ENCODE results near the gene TXLNG. TPM values are rescaled to one million over a fixed set of nuclear protein-coding genes. Genes with fewer than 3 reads are reported as not detected.
A peak's percentile ranks its signal among the peaks of the same experiment; 100 is the strongest.
"Not testable (repeated sequence)": the region's sequence is repeated elsewhere in the genome, so short reads cannot be mapped to it uniquely, and the experiment has no call there.

The TXLNG gene
- total RNA-seq, 1 donor, result 13.9 TPM

DNA sequence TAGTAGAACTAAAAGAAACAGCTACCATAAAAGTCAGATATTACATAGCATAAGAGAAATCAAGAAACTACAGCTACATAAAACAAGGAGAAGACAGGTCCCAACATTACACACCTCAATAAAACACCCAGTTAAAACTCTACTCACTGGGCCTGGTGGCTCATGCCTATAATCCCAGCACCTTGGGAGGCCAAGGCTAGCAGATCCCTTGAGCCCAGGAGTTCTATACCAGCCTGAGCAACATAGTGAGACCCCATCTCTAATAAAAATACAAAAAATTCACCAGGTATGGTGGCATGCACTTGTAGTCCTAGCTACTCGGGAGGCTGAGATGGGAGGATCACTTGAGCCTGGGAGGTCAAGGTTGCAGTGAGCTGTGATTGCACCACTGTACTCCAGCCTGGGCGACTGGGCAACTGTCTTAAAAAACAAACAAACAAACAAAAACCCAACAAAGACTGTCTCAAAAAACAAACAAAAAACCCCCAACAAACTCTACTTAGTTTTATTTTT is 15.2 kb upstream of the TXLNG start:
- no peak for DNase-seq (ENCODE audit: low read depth)
- TF ChIP-seq CTCF (IDR thresholded peaks at IDR 0.05; ENCODE audit: insufficient read depth, low read length), result no peak

DNA sequence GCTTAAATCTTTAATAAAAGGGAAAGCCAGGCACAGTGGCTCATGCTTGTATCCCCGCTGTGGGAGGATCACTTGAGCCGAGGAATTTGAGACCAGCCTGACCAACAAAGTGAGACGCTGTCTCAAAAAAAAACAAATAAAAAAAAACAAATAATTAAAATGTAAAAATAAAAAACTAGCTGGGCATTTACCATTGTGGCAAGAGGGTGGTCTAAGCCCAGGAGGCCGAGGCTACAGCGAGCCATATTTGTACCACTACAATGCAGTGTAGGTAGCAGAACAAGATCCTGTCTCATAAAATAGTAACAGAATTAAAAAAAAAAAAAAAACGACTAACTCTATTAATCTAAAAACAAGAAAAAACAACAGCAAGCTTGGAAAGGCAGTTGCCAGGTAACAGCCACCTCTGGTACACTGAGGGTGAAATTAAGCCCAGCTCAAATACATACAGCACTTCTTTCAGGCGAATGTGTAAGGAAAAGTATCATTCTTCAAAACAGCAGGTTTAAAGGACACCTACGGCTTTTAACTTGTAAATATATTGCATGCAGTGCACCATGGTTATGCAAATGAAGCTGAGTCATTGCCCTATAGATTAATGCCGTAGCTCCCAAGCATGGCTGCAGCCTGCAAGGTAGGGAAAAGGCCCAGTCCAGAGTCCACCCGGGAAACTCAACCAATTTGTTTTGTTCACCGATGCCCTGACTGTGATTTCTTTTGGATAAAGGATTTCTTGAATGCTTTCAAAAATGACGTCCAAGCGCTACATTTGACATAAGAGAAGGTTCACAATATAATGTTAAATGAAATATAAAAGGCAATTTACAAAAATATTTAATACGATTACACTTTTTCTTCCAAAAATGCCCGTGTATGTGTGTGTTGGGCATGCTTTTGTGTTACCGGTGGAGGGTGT is 14.5 kb upstream of the TXLNG start:
- no peak overlapping the region for H3K4me3 ChIP-seq (ENCODE audit: low read depth, low read length)
- TF ChIP-seq CTCF (IDR thresholded peaks at IDR 0.05; ENCODE audit: insufficient read depth, low read length), result no peak
- peak; percentile 45 for DNase-seq (ENCODE audit: low read depth)

More for the DNA sequence above, 15.2 kb upstream of the TXLNG start:
- H3K4me3 ChIP-seq (ENCODE audit: low read depth, low read length), result no peak overlapping the region

DNA sequence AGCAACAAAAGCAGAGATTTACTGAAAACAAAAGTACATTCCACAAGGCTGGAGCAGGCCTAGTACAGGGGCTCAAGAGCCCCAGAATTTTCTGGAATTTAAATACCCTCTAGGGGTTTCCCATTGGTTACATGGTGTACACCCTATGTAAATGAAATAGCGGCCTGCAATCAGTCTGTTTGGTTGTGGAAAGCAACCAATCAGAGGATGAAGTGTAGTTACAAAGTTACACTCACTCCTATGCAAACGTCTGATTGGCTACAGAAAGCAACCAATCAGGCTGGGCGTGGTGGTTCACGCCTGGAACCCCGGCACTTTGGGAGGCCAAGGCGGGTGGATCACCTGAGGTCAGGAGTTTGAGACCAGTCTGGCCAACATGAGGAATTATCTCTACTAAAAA is 13.8 kb upstream of the TXLNG start:
- DNase-seq (ENCODE audit: low read depth), result no peak
- no peak for TF ChIP-seq CTCF (IDR thresholded peaks at IDR 0.05; ENCODE audit: insufficient read depth, low read length)
- H3K4me3 ChIP-seq (ENCODE audit: low read depth, low read length), result no peak overlapping the region

DNA sequence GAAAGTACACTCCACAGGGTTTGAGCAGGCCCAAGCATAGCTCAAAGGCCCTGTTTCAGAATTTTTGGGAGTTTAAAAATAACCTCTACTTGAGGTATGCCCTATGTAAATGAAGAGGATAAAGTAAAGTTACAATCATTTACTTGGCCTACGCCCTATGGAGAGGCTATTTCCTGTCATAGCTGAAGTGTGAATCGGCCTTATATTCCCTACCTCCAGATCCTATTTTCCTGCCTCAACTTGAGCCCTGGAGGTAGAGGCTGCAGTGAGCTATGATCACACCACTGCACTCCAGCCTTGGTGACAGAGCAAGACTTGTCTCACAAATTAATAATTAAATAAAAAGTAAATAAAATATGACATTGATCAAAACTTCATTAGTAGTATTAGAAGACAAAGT is 11.5 kb upstream of the TXLNG start:
- TF ChIP-seq CTCF (IDR thresholded peaks at IDR 0.05; ENCODE audit: insufficient read depth, low read length), result no peak
- no peak overlapping the region for H3K4me3 ChIP-seq (ENCODE audit: low read depth, low read length)
- DNase-seq (ENCODE audit: low read depth), result no peak

GRCh38 chrX:16778545-16778944 is 7.7 kb upstream of the TXLNG start:
- DNase-seq (ENCODE audit: low read depth), result peak; percentile 30

GRCh38 chrX:16778993-16779392 is 7.3 kb upstream of the TXLNG start:
- no peak for TF ChIP-seq CTCF (IDR thresholded peaks at IDR 0.05; ENCODE audit: insufficient read depth, low read length)
- no peak for DNase-seq (ENCODE audit: low read depth)
- no peak overlapping the region for H3K4me3 ChIP-seq (ENCODE audit: low read depth, low read length)

More at GRCh38 chrX:16778545-16778944, 7.7 kb upstream of the TXLNG start:
- no peak for TF ChIP-seq CTCF (IDR thresholded peaks at IDR 0.05; ENCODE audit: insufficient read depth, low read length)
- no peak overlapping the region for H3K4me3 ChIP-seq (ENCODE audit: low read depth, low read length)

GRCh38 chrX:16779815-16780214 is 6.5 kb upstream of the TXLNG start:
- not testable (repeated sequence) for H3K4me3 ChIP-seq (ENCODE audit: low read depth, low read length); DNase-seq (ENCODE audit: low read depth)

Data from fibroblast of the aortic adventitia (primary cell).